ENCODE measurements around the gene ZNF326.

ZNF326 gene

GRCh38 chr1:90074566-90074965, 79.7 kb downstream of the ZNF326 start:
- no peak for DNase-seq (ENCODE audit: low spot score)

GRCh38 chr1:90074970-90075391, 80.1 kb downstream of the ZNF326 start:
- DNase-seq (ENCODE audit: low spot score), result no peak

GRCh38 chr1:90083995-90084394, 89.1 kb downstream of the ZNF326 start:
- no peak for DNase-seq (ENCODE audit: low spot score)

Data from AG20443 (cell line).